Measurements from ENCODE around the gene FRS2. TPM values are rescaled to one million over a fixed set of nuclear protein-coding genes. Genes with fewer than 3 reads are reported as not detected.

Gene FRS2
- total and polyA plus RNA-seq, 10 of the 15 experiments (the other 5 are each of a cell fraction or from before 2014, with no cell fraction given): 1.1 to 13.1 (median 5.9) TPM

GRCh38 chr12:69544087-69544486 lies 73.9 kb downstream of the FRS2 start (continued):
- TF ChIP-seq, protein P1, sequence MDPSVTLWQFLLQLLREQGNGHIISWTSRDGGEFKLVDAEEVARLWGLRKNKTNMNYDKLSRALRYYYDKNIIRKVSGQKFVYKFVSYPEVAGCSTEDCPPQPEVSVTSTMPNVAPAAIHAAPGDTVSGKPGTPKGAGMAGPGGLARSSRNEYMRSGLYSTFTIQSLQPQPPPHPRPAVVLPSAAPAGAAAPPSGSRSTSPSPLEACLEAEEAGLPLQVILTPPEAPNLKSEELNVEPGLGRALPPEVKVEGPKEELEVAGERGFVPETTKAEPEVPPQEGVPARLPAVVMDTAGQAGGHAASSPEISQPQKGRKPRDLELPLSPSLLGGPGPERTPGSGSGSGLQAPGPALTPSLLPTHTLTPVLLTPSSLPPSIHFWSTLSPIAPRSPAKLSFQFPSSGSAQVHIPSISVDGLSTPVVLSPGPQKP (IDR thresholded peaks at IDR 0.05; ENCODE audit: low read depth, low read length): no peak
- no peak for TF ChIP-seq RELA (IDR thresholded peaks at IDR 0.05; ENCODE audit: borderline replicate concordance, partially characterized antibody)
- no peak for TF ChIP-seq NBN (IDR thresholded peaks at IDR 0.05)
- TF ChIP-seq ZNF384 (IDR thresholded peaks at IDR 0.05; ENCODE audit: borderline replicate concordance, low read depth, low read length): no peak

DNA sequence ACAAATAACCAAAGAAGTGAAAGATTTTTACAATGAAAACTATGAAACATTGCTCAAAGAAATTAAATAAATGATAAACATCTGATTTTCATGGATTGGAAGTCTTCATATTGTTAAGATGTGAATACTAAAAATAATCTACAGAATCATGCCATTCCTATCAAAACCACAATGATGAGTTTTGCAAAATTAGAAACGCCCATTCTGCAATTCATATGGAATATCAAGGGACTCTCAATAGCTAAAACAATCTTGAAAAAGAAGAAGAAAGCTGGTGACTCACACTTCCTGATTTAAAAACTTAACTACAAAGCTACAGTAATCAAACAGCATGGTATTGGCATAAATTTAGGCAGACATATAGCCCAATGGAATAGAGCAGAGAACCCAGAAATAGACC lies 74.9 kb downstream of the FRS2 start:
- in situ Hi-C loops (cut with MboI): no loop called here
- BruUV-seq (replicated peaks): no TSS peak
- ChIA-PET RAD21 (ENCODE audit: unreplicated experiment) (no interaction called here), POLR2A (interaction anchor here (0.8 kb wide), 1 partner anchor 13 kb away, joined by 4 read pairs; no protein-coding TSS in a partner anchor), SMC1A (ENCODE audit: uncharacterized antibody, unreplicated experiment) (no interaction called here), CTCF (no interaction called here)
- ATAC-seq (no peak), DNase-seq (ENCODE audit: low read depth, low spot score) (no peak), FAIRE-seq (no peak)
- Histone ChIP-seq H3K79me2 (ENCODE audit: control insufficient read depth, insufficient read depth, low read length) (no peaks in the 10 kb centered on the region), H3K36me3 (ENCODE audit: control insufficient read depth in 2 of 2, insufficient read depth in 2 of 2, low read length in 1 of 2) (peaks cover 0 to 2% of the 10 kb centered on the region in 2 experiments; a peak in 1 of 4 replicates), H3K27ac (ENCODE audit: control insufficient read depth, insufficient read depth) (no peak overlapping the region), H3K9ac (ENCODE audit: control insufficient read depth, insufficient read depth, low read length) (no peak overlapping the region), H3K4me2 (ENCODE audit: control insufficient read depth, insufficient read depth) (no peak overlapping the region), H2AFZ (ENCODE audit: control insufficient read depth, low read depth, low read length) (no peak overlapping the region), H3K27me3 (replicated peaks in 1 of 2; ENCODE audit: control insufficient read depth in 2 of 2, insufficient read depth in 2 of 2, low read length in 1 of 2) (no peaks in the 10 kb centered on the region), H3K4me3 (no peak overlapping the region), H3K9me3 (replicated peaks; ENCODE audit: control insufficient read depth, insufficient read depth, low read length) (peaks cover 2% of the 10 kb centered on the region), H3K4me1 (ENCODE audit: control insufficient read depth, insufficient read depth, low read length) (no peaks in the 10 kb centered on the region), H4K20me1 (ENCODE audit: control insufficient read depth, insufficient read depth) (no peaks in the 10 kb centered on the region)
- intact Hi-C loops (cut with micrococcal nuclease; ENCODE audit: unreplicated experiment): no loop called here
- 100% methylated on average over 1 of the region's 1 CpG for WGBS (ENCODE audit: insufficient coverage, insufficient replicate concordance, low lambda C conversion rate, missing lambda C conversion rate)
- no peak for TF ChIP-seq SREBF2 (IDR thresholded peaks at IDR 0.05; ENCODE audit: low read length)

All from GM12878 (cell line).